GM12801 (cell line): Measurements from ENCODE around the gene CPA1.

Experiments
- CTCF ChIP-seq: IDR thresholded peaks from one replicate; pipeline ENCODE4 v1.5.1; 2011; ENCODE audit warnings: control low read depth; ENCODE audit not compliant: insufficient read length; ENCODE audit errors: extremely low read depth

The CPA1 gene

GRCh38 chr7:130385600-130386066 lies 5.3 kb downstream of the CPA1 start:
- no peak for TF ChIP-seq CTCF

- TF ChIP-seq CTCF = no peak
Measured at GRCh38 chr7:130386876-130387275, 6.6 kb downstream of the CPA1 start.

- no peak for TF ChIP-seq CTCF
Measured at GRCh38 chr7:130387306-130387627, 7.0 kb downstream of the CPA1 start.

DNA sequence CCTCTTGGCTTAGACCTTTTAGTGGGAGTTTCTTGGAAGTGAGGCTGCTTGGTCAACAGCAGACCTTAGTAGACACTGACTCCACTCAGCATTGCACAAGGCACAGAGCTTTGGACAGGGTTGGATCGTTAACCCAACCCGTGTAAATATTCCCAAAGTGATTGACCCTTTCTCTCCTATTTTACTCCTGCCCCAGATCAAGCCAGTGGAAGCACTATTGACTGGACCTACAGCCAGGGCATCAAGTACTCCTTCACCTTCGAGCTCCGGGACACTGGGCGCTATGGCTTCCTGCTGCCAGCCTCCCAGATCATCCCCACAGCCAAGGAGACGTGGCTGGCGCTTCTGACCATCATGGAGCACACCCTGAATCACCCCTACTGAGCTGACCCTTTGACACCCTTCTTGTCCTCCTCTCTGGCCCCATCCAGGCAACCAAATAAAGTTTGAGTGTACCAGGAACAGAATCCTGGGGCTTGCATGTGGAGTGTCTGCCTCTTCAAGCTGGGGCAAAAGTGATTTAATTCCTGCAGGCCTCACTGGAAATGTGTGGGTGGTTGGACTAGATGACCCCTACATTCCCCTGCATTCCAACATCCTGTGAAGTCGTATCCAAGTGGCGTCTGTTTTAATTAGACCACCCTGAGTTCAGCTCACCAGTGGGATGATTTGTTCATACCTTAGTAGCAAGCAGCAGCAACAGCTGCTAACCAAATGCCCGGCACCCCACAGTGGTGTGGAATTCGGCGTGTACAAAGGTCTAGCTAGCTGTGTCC lies 7.5 kb downstream of the CPA1 start:
- TF ChIP-seq CTCF = no peak

DNA sequence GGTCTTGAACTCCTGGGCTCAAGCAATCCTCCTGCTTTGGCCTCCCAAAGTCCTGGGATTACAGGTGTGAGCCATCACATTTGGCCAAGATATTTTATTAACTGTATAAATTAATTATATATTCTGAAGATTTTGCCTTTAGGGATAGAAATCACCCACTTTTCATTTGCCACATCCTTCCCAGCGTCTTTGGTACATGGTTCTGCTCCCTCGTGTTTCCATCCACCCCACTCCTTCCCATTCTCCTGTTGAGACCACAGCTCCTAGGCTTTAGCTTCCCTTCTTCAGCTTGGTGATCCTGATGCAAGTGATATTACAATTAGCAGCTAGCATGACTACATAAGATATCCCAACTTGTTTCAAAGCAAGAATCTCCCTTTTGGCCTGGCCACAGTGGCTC lies 8.4 kb downstream of the CPA1 start:
- no peak for TF ChIP-seq CTCF

- TF ChIP-seq CTCF = no peak
Measured at GRCh38 chr7:130390486-130390885, 10.2 kb downstream of the CPA1 start.

- TF ChIP-seq CTCF = no peak
Measured at GRCh38 chr7:130393101-130393561, 12.8 kb downstream of the CPA1 start.
